IMR-90 (cell line): ENCODE results near the gene CXCL9. TPM values are rescaled to one million over a fixed set of nuclear protein-coding genes. Genes with fewer than 3 reads are reported as not detected.
"Not testable (repeated sequence)": the region's sequence is repeated elsewhere in the genome, so short reads cannot be mapped to it uniquely, and the experiment has no call there.

Experiments used
- ATAC-seq: fragments of 200-7000 bp; cut with Tn5 transposase; 2 replicates; pipeline ENCODE4 v1.9.1; 2020; ENCODE audit warnings: low read depth, mild to moderate bottlenecking, moderate library complexity
- BruUV-seq: library from RNA; stranded (reverse); fragments of 400-500 nt; replicated peaks from 2 replicates; lab custom pipeline; 2021; lab: Mats Ljungman, UMichigan
- CTCF ChIA-PET: fragments of 300-600 bp; formaldehyde crosslinking; extraction: SDS; loops from one replicate; lab custom pipeline; 2021; ENCODE audit warnings: antibody characterized with exemption; lab: Yijun Ruan, JAX
- POLR2A ChIA-PET: fragments of 300-600 bp; sonication (Branson Sonifier 250); formaldehyde crosslinking; loops from one replicate; lab custom pipeline; 2022; ENCODE audit warnings: antibody characterized with exemption; ENCODE audit not compliant: unreplicated experiment; lab: Charles Lee
- DNase-seq: peaks from one replicate; pipeline ENCODE4 v3.0.0; 2013
- H2AFZ ChIP-seq: replicated peaks from 2 replicates; pipeline ENCODE3; 2013; ENCODE audit warnings: low read length, mild to moderate bottlenecking; ENCODE audit not compliant: poor library complexity
- H2AK5ac ChIP-seq: 2 replicates; pipeline ENCODE4 v1.6.1; 2013; ENCODE audit warnings: low read depth, low read length, inconsistent platforms
- H2AK9ac ChIP-seq: replicated peaks from 2 replicates; pipeline ENCODE3; 2013; ENCODE audit warnings: mild to moderate bottlenecking, low read depth, low read length, moderate library complexity; ENCODE audit not compliant: poor library complexity
- H2BK120ac ChIP-seq: 2 replicates; pipeline ENCODE4 v1.6.1; 2013; ENCODE audit warnings: low read depth, low read length, inconsistent platforms
- H2BK15ac ChIP-seq: 3 replicates; pipeline ENCODE4 v1.6.1; 2013; ENCODE audit warnings: low read depth, low read length, inconsistent platforms
- H2BK20ac ChIP-seq: 2 replicates; pipeline ENCODE4 v1.6.1; 2013; ENCODE audit warnings: low read depth, mild to moderate bottlenecking, inconsistent platforms, low read length, moderate library complexity
- H2BK5ac ChIP-seq: 2 replicates; pipeline ENCODE4 v1.6.1; 2013; ENCODE audit warnings: mild to moderate bottlenecking, low read depth, low read length, inconsistent platforms; ENCODE audit not compliant: poor library complexity, severe bottlenecking
- H3K14ac ChIP-seq: replicated peaks from 2 replicates; pipeline ENCODE4 v1.6.1; 2013; ENCODE audit warnings: low read depth, low read length, inconsistent platforms
- H3K18ac ChIP-seq: 2 replicates; pipeline ENCODE4 v1.6.1; 2013; ENCODE audit warnings: low read depth, low read length, control low read depth
- H3K23ac ChIP-seq: 2 replicates; pipeline ENCODE4 v1.6.1; 2013; ENCODE audit warnings: low read depth, low read length, inconsistent platforms
- H3K27ac ChIP-seq: 2 replicates; pipeline ENCODE4 v1.5.1; 2013; ENCODE audit warnings: mild to moderate bottlenecking, control low read depth, low read length; ENCODE audit not compliant: insufficient read depth
- H3K27me3 ChIP-seq: 2 replicates; pipeline ENCODE4 v1.6.1; 2013; ENCODE audit warnings: low read length; ENCODE audit not compliant: control insufficient read depth, insufficient read depth
- H3K36me3 ChIP-seq: 2 replicates; pipeline ENCODE4 v1.6.1; 2013; ENCODE audit warnings: low read length, mixed read lengths; ENCODE audit not compliant: control insufficient read depth, insufficient read depth
- H3K4ac ChIP-seq: 2 replicates; pipeline ENCODE4 v1.6.1; 2013; ENCODE audit warnings: low read depth, low read length, inconsistent platforms
- H3K4me1 ChIP-seq: 2 replicates; pipeline ENCODE4 v1.6.1; 2013; ENCODE audit warnings: low read length, mixed read lengths; ENCODE audit not compliant: control insufficient read depth, insufficient read depth
- H3K4me2 ChIP-seq: 2 replicates; pipeline ENCODE4 v1.6.1; 2013; ENCODE audit warnings: low read depth, mild to moderate bottlenecking, control low read depth, low read length, moderate library complexity
- H3K4me3 ChIP-seq: 2 replicates; pipeline ENCODE4 v1.5.1; 2013; ENCODE audit warnings: low read depth, mild to moderate bottlenecking, control low read depth, low read length, moderate library complexity; ENCODE audit not compliant: insufficient read depth
- H3K56ac ChIP-seq: 2 replicates; pipeline ENCODE4 v1.6.1; 2013; ENCODE audit warnings: low read length, inconsistent platforms; ENCODE audit not compliant: insufficient read depth; ENCODE audit errors: extremely low read depth
- H3K79me1 ChIP-seq, 2 experiments: 2 replicates each; pipeline ENCODE4 v1.6.1; 2013; ENCODE audit warnings: low read length in 2 of 2, inconsistent platforms in 1 of 2, low read depth in 1 of 2
- H3K9ac ChIP-seq: 2 replicates; pipeline ENCODE4 v1.6.1; 2013; ENCODE audit warnings: low read depth, low read length, control low read depth
- H3K9me1 ChIP-seq: 2 replicates; pipeline ENCODE4 v1.6.1; 2013; ENCODE audit warnings: low read length, inconsistent platforms; ENCODE audit not compliant: insufficient read depth
- H3K9me3 ChIP-seq: 2 replicates; pipeline ENCODE4 v1.6.1; 2013; ENCODE audit warnings: low read length; ENCODE audit not compliant: control insufficient read depth, insufficient read depth
- H4K20me1 ChIP-seq: 2 replicates; pipeline ENCODE4 v1.6.1; 2013; ENCODE audit warnings: low read length, inconsistent platforms; ENCODE audit not compliant: insufficient read depth
- H4K5ac ChIP-seq: 2 replicates; pipeline ENCODE4 v1.6.1; 2013; ENCODE audit warnings: mild to moderate bottlenecking, low read depth, low read length, control low read depth
- H4K8ac ChIP-seq, 2 experiments: 2 replicates each; pipeline ENCODE4 v1.6.1; 2013; ENCODE audit warnings: low read depth in 2 of 2, low read length in 2 of 2, control low read depth in 1 of 2, inconsistent platforms in 1 of 2
- H4K91ac ChIP-seq: 2 replicates; pipeline ENCODE4 v1.6.1; 2013; ENCODE audit warnings: low read depth, low read length, inconsistent platforms; ENCODE audit not compliant: insufficient read depth
- WGBS, 2 experiments: methylation state at CpG; one replicate each; pipeline versions ENCODE4 v1.1.5 to v1.1.7; 2013; ENCODE audit warnings: missing lambda C conversion rate in 2 of 2; ENCODE audit not compliant: insufficient read length in 1 of 2; ENCODE audit errors: extremely low coverage in 2 of 2; 5-methylcytosine and 5-hydroxymethylcytosine counted together
- dilution Hi-C: fragments of 300-500 bp; cut with HindIII; formaldehyde crosslinking; loops from one replicate; pipeline ENCODE4 v1.14.3; 2018; ENCODE audit warnings: low sequenced_read_pairs; ENCODE audit not compliant: unreplicated experiment
- in situ Hi-C: fragments of 300-500 bp; cut with MboI; formaldehyde crosslinking; loops from 3 replicates; pipeline ENCODE4 v1.14.3; 2019; ENCODE audit warnings: low sequenced_read_pairs, inconsistent platforms, mixed read lengths
- intact Hi-C: fragments of 100-400 bp; cut with micrococcal nuclease; formaldehyde crosslinking; loops from 2 replicates; pipeline ENCODE4 v1.10.0; 2022
- polyA plus RNA-seq, 3 experiments: library from polyadenylated mRNA; depleted of rRNA; stranded (reverse); fragments of >200 nt; gene quantifications; 2 replicates each; pipeline ENCODE4 v1.2.3, GENCODE V29; 2012; ENCODE audit warnings: low replicate concordance in 1 of 3
- total RNA-seq: library from RNA; depleted of rRNA; stranded (reverse); fragments of >200 nt; gene quantifications from 2 replicates; pipeline ENCODE4 v1.2.3, GENCODE V29; 2012

CXCL9 gene
- total and polyA plus RNA-seq, 2 of the 4 experiments (the other 2 are of a cell fraction): not detected

- H3K79me1 ChIP-seq, H2BK5ac ChIP-seq, H3K23ac ChIP-seq, H2AK5ac ChIP-seq, H3K18ac ChIP-seq, H4K20me1 ChIP-seq, H4K91ac ChIP-seq, BruUV-seq, H3K4me1 ChIP-seq, dilution Hi-C loops, H3K36me3 ChIP-seq, H2BK20ac ChIP-seq, H2BK120ac ChIP-seq, H3K27ac ChIP-seq, CTCF ChIA-PET, H3K9ac ChIP-seq, H3K14ac ChIP-seq, H3K27me3 ChIP-seq, H4K5ac ChIP-seq, H3K4me2 ChIP-seq, H4K8ac ChIP-seq, H2AK9ac ChIP-seq, H3K56ac ChIP-seq, H3K4ac ChIP-seq, H3K9me3 ChIP-seq, ATAC-seq, POLR2A ChIA-PET, H2AFZ ChIP-seq, intact Hi-C loops, H3K9me1 ChIP-seq, DNase-seq, H3K4me3 ChIP-seq, H2BK15ac ChIP-seq: not testable (repeated sequence)
- in situ Hi-C loops: loop anchor here (5.0 kb wide), 1 partner anchor 69 kb away; no protein-coding TSS in a partner anchor
- WGBS, 2 experiments: no CpG with 5 or more reads among the region's 2 CpGs
Measured at GRCh38 chr4:75998525-75999147, 8.7 kb downstream of the CXCL9 start.
